Measurements from ENCODE around the gene UBXN7. TPM values are rescaled to one million over a fixed set of nuclear protein-coding genes. Genes with fewer than 3 reads are reported as not detected.

Gene UBXN7
- total and polyA plus RNA-seq, 9 of the 15 experiments (the other 6 are each of a cell fraction or from before 2014, with no cell fraction given), result 3.5 to 44.6 (median 13.4) TPM

GRCh38 chr3:196336319-196337145, 95.7 kb downstream of the UBXN7 start (continued):
- TF ChIP-seq FOXM1 (IDR thresholded peaks at IDR 0.05; ENCODE audit: low read depth) (no peak), FOXM1 (CRISPR knock-in tag; IDR thresholded peaks at IDR 0.05; ENCODE audit: low read depth) (no peak), NR2F6 (CRISPR knock-in tag; IDR thresholded peaks at IDR 0.05) (no peak), RBM14 (IDR thresholded peaks at IDR 0.05; ENCODE audit: borderline replicate concordance, insufficient read depth, low read depth, low read length) (no peak), ARID1B (IDR thresholded peaks at IDR 0.05) (no peak), CAMTA2 (CRISPR knock-in tag; conservative IDR thresholded peaks at IDR 0.05) (no peak), CHD7 (IDR thresholded peaks at IDR 0.05; ENCODE audit: low read depth, low read length) (no peak), ZNF146 (CRISPR knock-in tag; IDR thresholded peaks at IDR 0.05; ENCODE audit: unreplicated experiment) (no peak), ZFP36 (IDR thresholded peaks at IDR 0.05; ENCODE audit: low read depth, low read length, partially characterized antibody) (no peak), CTBP1 (IDR thresholded peaks at IDR 0.05; ENCODE audit: borderline replicate concordance) (0 out of 2 replicates have a peak, but pooled peaks have one; percentile 10), THRB (CRISPR knock-in tag; conservative IDR thresholded peaks at IDR 0.05) (no peak), E2F8 (IDR thresholded peaks at IDR 0.05; ENCODE audit: low read depth, partially characterized antibody) (no peak)

Measured in K562 (cell line).